Tibial nerve (tissue), 4 donors: ENCODE results near the gene OVCH2.
"Not testable (repeated sequence)": the region's sequence is repeated elsewhere in the genome, so short reads cannot be mapped to it uniquely, and the experiment has no call there.

Experiments used
- EP300 ChIP-seq, 2 donors: sonication (generic); formaldehyde crosslinking; IDR thresholded peaks; one replicate each; pipeline ENCODE4 v1.6.1; 2017; ENCODE audit warnings: antibody characterized with exemption in 2 of 2, mild to moderate bottlenecking in 1 of 2
- TF ChIP-seq, protein P1 (sequence below), 5 experiments: fragments of 200-600 bp in 3 of 5; fragments of 450-650 bp in 2 of 5; sonication (generic) in 3 of 5; IDR thresholded peaks; one replicate each; pipeline ENCODE4 v1.5.1; 2016 to 2019; ENCODE audit warnings: antibody characterized with exemption in 5 of 5, mild to moderate bottlenecking in 3 of 5, moderate library complexity in 2 of 5

DNA sequence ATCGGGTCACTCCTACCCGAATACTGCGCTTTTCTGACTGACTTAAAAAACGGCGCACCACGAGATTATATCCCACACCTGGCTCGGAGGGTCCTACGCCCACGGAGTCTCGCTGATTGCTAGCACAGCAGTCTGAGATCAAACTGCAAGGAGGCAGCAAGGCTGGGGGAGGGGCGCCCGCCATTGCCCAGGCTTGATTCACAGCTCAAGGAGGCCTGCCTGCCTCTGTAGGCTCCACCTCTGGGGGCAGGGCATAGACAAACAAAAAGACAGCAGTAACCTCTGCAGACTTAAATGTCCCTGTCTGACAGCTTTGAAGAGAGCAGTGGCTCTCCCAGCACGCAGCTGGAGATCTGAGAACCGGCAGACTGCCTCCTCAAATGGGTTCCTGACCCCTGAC, 28.5 kb upstream of the OVCH2 start:
- TF ChIP-seq, protein P1, sequence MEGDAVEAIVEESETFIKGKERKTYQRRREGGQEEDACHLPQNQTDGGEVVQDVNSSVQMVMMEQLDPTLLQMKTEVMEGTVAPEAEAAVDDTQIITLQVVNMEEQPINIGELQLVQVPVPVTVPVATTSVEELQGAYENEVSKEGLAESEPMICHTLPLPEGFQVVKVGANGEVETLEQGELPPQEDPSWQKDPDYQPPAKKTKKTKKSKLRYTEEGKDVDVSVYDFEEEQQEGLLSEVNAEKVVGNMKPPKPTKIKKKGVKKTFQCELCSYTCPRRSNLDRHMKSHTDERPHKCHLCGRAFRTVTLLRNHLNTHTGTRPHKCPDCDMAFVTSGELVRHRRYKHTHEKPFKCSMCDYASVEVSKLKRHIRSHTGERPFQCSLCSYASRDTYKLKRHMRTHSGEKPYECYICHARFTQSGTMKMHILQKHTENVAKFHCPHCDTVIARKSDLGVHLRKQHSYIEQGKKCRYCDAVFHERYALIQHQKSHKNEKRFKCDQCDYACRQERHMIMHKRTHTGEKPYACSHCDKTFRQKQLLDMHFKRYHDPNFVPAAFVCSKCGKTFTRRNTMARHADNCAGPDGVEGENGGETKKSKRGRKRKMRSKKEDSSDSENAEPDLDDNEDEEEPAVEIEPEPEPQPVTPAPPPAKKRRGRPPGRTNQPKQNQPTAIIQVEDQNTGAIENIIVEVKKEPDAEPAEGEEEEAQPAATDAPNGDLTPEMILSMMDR (IDR thresholded peaks at IDR 0.05), result not testable (repeated sequence)
- not testable (repeated sequence) for TF ChIP-seq EP300 (IDR thresholded peaks at IDR 0.05)
